Activated CD4-positive, CD25-positive, alpha-beta regulatory T cell treated with anti-CD3 and anti-CD28 coated beads, Interleukin-2, amount 50 U/mL, for 72 hours (primary cell): Measurements from ENCODE around the gene AGAP1.

ENCODE experiments used
- DNase-seq: peaks from one replicate; pipeline ENCODE4 v3.0.0; 2021

The AGAP1 gene

GRCh38 chr2:235833971-235834620 lies 340.3 kb downstream of the AGAP1 start:
- DNase-seq = no peak

- no peak for DNase-seq
Measured at GRCh38 chr2:235834781-235835180, 340.9 kb downstream of the AGAP1 start.

DNA sequence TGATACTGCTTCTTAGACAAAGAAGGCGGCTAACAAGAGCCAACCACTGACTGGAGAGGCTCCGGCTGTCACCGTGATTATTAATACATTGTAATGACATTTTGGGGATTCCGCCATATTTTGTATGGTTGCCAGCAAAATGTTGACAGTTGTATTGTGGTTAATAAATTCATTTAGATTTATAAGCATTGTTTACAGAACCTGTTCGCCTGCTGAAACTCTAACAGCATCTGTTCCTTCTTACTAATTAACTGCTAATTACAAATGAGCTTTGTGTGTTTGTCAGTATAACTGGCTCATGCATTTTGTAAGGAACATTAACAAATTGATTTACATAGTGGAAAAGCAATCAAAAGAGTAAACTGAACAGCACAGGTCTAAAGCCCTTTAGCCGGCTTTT lies 342.0 kb downstream of the AGAP1 start:
- DNase-seq = no peak

DNA sequence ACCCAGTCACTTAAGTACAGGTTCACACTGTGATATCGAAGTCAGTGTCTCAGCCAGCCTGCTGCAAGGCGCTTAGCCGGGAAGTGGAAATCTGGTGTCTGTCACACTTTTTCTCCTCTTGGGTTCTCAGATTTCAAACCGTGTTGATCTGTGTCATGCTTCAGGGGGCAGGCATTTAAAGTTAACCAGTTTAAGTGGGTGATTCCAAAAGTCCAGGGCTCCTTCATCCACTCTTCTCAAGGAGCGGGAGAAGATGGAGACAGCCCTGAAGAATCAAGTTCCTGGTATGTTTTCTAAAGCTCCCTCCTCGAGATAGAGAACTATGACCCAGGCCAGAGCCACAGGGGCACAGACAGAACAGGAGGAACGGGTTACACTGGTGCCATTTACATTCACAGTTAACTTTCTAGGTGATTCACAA lies 342.7 kb downstream of the AGAP1 start:
- no peak for DNase-seq

DNA sequence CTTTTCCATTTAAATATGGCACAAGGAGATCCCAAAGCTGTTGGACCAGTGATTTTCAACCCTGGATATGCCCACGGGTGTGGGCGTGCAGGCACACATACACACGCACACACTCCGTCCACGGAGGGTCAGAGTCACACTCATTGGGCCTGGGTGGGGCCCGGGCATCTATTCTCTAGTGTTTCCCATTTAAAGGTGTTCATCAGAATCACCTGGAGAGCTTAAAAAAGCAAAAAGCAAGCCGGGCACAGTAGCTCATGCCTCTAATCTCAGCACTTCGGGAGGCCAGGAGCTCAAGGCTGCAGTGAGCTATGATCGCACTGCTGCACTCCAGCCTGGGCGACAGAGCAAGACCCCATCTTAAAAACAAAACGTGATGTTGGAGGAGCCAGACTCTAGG lies 345.4 kb downstream of the AGAP1 start:
- no peak for DNase-seq

DNA sequence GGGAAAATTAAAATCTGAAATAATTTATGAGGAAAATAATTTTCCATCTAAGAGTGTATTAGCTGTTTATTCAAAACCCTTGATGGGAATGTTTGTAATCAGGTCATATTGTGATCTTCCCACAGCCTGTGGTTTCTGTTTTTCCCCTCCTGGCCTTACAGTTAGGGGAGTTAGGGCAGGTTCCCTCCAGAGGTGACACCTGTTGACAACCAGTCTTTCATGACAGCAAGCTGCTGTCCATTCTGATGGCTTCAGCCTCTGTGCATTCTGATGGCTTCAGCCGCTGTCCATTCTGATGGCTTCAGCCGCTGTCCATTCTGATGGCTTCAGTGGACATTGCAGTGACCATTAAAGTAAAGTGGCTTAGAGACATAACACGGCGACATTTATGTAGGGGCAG lies 346.1 kb downstream of the AGAP1 start:
- DNase-seq = no peak

- no peak for DNase-seq
Measured at GRCh38 chr2:235841863-235842262, 348.0 kb downstream of the AGAP1 start.

- DNase-seq = no peak
Measured at GRCh38 chr2:235842941-235843340, 349.1 kb downstream of the AGAP1 start.

- no peak for DNase-seq
Measured at GRCh38 chr2:235843591-235844395, 349.9 kb downstream of the AGAP1 start.

GRCh38 chr2:235844561-235844960 lies 350.7 kb downstream of the AGAP1 start:
- no peak for DNase-seq

DNA sequence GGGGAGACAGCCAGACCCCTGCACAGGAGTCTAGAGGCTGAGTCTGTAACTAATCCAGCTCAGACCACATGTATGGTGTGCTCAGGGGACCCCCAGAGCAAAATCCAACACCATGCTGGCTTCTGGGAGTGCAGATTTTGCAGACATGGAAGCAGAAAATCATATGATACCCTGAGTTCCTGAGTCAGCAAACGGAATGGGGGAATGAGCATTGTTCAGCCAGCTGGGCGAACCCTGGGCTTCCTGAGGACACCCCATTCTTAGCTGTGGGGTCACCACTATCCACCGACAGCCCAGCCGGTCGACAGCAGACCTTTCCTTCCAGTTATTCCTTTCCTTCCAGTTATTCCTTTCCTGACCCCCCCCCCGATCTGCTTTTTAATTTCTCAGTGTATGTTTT lies 351.4 kb downstream of the AGAP1 start:
- no peak for DNase-seq

GRCh38 chr2:235847576-235847975 lies 353.7 kb downstream of the AGAP1 start:
- DNase-seq = no peak

GRCh38 chr2:235848055-235848454 lies 354.2 kb downstream of the AGAP1 start:
- no peak for DNase-seq

- no peak for DNase-seq
Measured at GRCh38 chr2:235848946-235849345, 355.1 kb downstream of the AGAP1 start.

DNA sequence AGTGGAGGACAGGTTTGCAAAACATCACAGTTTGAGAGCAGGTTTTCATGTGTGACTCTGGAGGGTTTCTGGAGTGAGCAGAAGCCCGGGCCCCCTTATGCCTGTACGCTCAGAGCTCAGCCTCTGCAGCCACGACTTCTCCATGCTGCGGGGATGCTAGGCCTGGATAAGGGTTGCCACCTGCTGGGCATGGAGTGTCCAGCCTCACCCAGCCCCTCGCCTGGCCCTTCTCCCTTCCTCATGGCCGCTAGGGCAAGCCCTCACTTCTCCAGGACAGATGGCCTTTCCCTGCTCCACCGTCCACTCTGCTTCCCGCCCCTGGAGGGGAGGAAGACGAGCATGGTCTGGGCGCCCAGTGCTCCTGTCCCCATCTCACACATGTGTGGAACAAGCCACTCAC lies 355.6 kb downstream of the AGAP1 start:
- no peak for DNase-seq

DNA sequence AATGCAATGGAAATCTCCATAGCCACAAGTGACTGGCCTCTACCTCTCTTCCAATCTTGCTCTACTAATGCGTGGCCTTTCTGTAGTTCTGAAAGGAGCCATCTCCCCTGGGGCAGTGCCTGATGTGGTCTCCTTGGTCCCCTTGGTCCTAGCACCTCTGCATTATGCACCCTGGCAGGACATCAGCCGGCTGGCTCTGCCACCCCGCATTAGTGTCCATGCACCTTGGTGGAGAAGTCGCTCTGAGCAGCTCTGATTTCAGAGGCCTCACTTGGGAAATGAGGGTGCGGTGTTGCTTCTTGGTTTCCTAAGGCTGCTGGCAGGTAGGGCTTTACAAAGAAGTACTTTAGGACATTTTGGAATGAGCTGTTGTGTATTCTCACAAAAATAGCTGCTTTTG lies 356.4 kb downstream of the AGAP1 start:
- DNase-seq = no peak

DNA sequence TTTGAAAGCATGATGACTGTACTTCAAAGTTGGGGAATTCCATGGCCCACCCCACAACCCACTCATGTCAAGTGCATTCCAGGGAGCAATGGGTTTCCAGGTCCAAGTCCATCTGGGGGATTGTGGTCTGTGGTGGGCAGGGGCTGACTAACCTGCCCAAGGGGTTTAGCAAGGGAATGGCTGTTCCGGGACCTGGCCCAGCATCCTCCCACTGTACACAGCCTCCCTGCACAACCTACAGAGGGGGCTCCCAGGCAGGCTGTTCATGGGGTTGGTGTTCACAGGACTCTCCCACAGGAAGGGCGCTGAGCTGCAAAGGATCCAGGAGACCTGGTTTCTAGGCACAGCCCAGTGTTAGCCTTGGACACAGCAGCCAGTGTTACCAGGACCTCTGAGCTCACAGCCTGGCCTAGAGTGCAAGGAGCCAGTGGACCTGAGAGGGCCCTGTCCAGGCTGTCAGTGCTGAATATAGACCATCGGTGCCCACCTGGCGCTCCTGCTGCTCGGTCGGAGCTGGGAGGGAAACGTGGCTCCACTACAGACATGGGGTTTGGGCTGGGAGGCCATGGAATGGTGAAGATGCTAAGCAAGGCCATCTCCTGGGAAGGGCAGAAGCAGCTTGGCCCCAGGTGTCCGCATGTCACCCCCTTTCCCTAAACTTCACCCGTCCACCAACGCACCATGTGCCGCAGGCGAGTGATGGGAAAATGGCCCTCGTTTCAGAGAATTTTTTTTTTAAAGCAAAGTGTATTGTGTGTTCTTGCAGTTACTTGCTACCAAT lies 357.1 kb downstream of the AGAP1 start:
- no peak for DNase-seq

- DNase-seq = no peak
Measured at GRCh38 chr2:235851828-235852525, 358.1 kb downstream of the AGAP1 start.

GRCh38 chr2:235852526-235852920 lies 358.7 kb downstream of the AGAP1 start:
- no peak for DNase-seq

DNA sequence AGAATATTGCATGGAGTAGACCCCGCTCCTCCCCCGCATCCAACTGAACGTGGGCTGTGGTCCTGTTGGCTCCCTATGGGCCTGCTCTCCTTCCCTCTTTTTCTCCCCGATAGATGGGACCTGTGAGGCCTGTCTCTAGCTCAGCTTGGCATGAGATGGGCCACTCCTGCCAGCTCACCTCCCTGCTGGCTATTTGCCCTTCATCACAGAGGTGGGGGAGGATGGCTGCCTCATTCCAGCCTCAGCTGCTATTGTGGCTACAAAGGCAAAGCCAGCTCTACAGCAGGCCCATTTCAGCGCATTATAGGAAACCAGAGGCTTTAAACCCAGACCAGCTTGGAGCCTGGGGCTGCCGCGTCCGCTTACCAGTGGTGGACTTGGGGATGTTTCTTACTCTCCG lies 360.4 kb downstream of the AGAP1 start:
- no peak for DNase-seq

- no peak for DNase-seq
Measured at GRCh38 chr2:235855011-235855410, 361.2 kb downstream of the AGAP1 start.

DNA sequence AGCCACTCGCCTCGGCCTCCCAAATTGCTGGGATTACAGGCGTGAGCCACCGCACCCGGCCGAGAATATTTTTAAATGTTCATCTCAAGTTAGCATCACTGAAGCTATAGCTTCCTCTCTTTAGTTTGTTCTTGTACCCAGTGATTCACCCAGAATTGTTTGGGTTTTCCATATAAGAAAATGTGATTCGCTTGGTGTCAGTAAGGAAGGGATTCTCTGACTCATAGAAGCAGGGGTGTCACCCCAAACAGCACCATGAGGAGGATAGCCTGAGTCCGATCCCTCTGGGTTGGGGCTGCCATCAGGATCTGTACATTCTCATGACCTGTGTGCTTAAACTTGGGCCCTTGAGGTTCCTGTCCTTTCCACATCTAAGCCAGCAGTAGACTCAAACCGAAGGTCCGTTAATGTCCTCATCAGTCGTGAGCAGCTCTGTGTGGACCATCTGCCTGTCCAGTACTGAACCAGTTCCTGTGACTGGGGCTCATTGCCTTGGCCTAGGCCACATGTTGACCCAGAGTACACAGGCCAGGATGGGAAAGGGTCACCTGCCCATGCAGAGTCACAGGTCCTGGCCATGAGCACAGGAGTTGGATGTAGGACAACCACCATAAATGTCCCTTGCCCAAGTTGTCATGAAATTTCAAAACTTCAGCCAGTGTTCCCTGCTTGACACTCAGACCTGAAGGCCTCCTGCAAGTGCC lies 362.5 kb downstream of the AGAP1 start:
- no peak for DNase-seq

GRCh38 chr2:235857598-235857997 lies 363.8 kb downstream of the AGAP1 start:
- no peak for DNase-seq
